Esophagus (tissue), 2 donors: ENCODE data around the gene MSI2. TPM values are rescaled to one million over a fixed set of nuclear protein-coding genes. Genes with fewer than 3 reads are reported as not detected.
"Not testable (repeated sequence)": the region's sequence is repeated elsewhere in the genome, so short reads cannot be mapped to it uniquely, and the experiment has no call there.

Experiments used
- H3K27ac ChIP-seq, 2 donors: one replicate each; pipeline ENCODE4 v1.5.1; 2013; ENCODE audit warnings: low read depth in 2 of 2, mild to moderate bottlenecking in 2 of 2, inconsistent platforms in 1 of 2, low read length in 1 of 2, moderate library complexity in 1 of 2
- H3K27me3 ChIP-seq, 2 donors: one replicate each; pipeline ENCODE4 v1.6.1; 2013; ENCODE audit warnings: low read length in 2 of 2, control low read depth in 1 of 2, mild to moderate bottlenecking in 1 of 2; ENCODE audit not compliant: insufficient read depth in 2 of 2, control insufficient read depth in 1 of 2
- H3K36me3 ChIP-seq, 2 donors: one replicate each; pipeline ENCODE4 v1.6.1; 2013; ENCODE audit warnings: low read length in 1 of 2; ENCODE audit not compliant: control insufficient read depth in 2 of 2, insufficient read depth in 2 of 2
- H3K4me1 ChIP-seq, 2 donors: one replicate each; pipeline ENCODE4 v1.6.1; 2013; ENCODE audit warnings: low read length in 1 of 2; ENCODE audit not compliant: control insufficient read depth in 2 of 2, insufficient read depth in 2 of 2
- H3K4me3 ChIP-seq, 2 donors: one replicate each; pipeline ENCODE4 v1.5.1; 2013; ENCODE audit warnings: low read length in 2 of 2, mild to moderate bottlenecking in 2 of 2, low read depth in 1 of 2, moderate library complexity in 1 of 2
- H3K9me3 ChIP-seq, 2 donors: one replicate each; pipeline ENCODE4 v1.6.1; 2013; ENCODE audit warnings: mild to moderate bottlenecking in 2 of 2, low read depth in 1 of 2, low read length in 1 of 2, moderate library complexity in 1 of 2; ENCODE audit not compliant: control insufficient read depth in 2 of 2, insufficient read depth in 1 of 2
- WGBS, 2 donors: extraction: QIAGEN DNeasy Blood & Tissue Kit; methylation state at CpG; one replicate each; pipeline ENCODE4 v1.1.7; 2013; 5-methylcytosine and 5-hydroxymethylcytosine counted together
- polyA plus RNA-seq, 2 donors: library from polyadenylated mRNA; stranded (reverse); fragments of 200-250 nt; gene quantifications; one replicate each; pipeline ENCODE4 v1.2.3, GENCODE V29; 2013
- donor health status: healthy with polysubstance abuse.
- donor health status: Bipolar disorder and iron deficiency.

MSI2 gene
- polyA plus RNA-seq, 2 donors = 7.8 to 8.2 TPM

DNA sequence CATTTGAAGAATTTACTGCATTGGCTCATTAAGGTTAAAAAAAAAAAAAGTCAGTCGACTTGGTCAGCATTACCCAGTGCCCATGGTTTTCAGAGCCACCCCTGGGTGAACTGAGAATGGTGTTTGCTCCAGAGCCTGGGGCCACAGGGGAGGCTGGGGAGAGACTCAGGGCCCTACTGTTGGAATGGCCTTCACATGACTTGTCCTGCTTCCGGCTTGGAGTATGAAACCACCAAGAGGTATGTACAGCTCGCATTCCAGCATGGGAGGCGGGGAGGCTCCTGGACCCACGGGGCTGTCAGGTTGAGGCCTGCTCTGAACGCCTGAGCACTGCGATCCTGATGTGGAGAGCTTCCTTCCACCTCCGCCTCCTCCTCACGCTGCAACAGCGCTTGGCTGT is 36.8 kb downstream of the MSI2 start:
- Histone ChIP-seq H3K36me3 (peaks cover 0 to 10% of the 10 kb centered on the region in 2 donors), H3K27ac (peak overlapping the region in 1 of 2 donors; percentile 21), H3K9me3 (no peaks in the 10 kb centered on the region), H3K4me3 (no peak overlapping the region), H3K4me1 (peaks cover 4% of the 10 kb centered on the region in 2 donors), H3K27me3 (no peaks in the 10 kb centered on the region)
- WGBS, 2 donors = 57 to 74% methylated on average over 10 of the region's 10 CpGs

- no peak overlapping the region for H3K27ac ChIP-seq
- WGBS, 2 donors = 88 to 92% methylated on average over 7 of the region's 7 CpGs
Measured at GRCh38 chr17:57294101-57294500, 37.8 kb downstream of the MSI2 start.

DNA sequence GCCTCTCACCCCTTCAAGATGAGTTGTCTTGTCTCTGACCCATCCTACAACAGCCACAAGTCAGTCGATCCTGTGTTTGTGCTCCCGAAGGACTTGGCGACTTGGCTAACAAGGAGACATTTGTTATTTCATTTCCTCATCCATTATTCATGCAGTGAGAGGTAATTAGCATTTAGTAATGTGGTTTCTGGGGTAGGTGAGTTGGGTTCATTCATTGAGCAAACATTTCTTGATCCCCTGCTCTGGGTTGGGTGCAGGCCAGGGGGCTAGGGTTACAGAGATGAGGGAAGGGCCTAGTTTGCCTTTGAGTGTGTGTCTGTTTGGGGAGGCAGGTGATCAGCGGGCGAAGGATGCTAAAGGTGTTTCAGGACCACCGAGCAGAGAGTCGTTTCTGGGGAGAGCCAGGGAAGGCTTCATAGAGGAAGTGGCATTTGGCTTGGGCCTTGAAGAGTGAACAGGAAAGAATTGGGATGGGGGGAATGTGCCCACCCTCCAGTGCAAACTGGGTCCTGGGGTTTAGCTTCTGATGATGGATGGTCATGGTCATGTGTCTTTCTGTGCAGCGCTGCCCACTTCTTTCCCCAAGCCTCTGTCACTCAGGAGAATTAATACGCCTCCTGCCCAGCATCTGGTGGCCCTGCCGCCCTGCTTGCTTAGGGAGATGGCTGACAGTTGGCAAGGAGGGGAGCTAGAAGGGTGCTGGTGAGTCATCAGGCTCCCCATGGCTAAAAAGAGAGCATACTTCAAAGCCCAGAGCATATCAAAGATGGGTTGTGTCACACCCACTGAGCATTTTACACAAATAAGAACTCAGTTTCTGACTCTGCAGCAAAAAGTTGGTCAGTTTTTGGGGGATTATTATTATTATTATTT is 38.5 kb downstream of the MSI2 start:
- WGBS, 2 donors = 76 to 79% methylated on average over 10 of the region's 10 CpGs
- H3K4me3 ChIP-seq = no peak overlapping the region
- H3K27me3 ChIP-seq = no peaks in the 10 kb centered on the region
- H3K9me3 ChIP-seq = no peaks in the 10 kb centered on the region
- H3K4me1 ChIP-seq = peaks cover 3 to 4% of the 10 kb centered on the region in 2 donors
- peaks cover 0 to 12% of the 10 kb centered on the region in 2 donors for H3K36me3 ChIP-seq
- H3K27ac ChIP-seq = no peak overlapping the region

More at GRCh38 chr17:57294101-57294500, 37.8 kb downstream of the MSI2 start:
- H3K36me3 ChIP-seq = peaks cover 0 to 10% of the 10 kb centered on the region in 2 donors
- peaks cover 3 to 4% of the 10 kb centered on the region in 2 donors for H3K4me1 ChIP-seq
- H3K27me3 ChIP-seq = no peaks in the 10 kb centered on the region
- H3K9me3 ChIP-seq = no peaks in the 10 kb centered on the region
- H3K4me3 ChIP-seq = no peak overlapping the region

- Histone ChIP-seq H3K4me3 (no peak overlapping the region), H3K27ac (no peak overlapping the region), H3K4me1 (peaks cover 3 to 4% of the 10 kb centered on the region in 2 donors), H3K36me3 (peaks cover 0 to 14% of the 10 kb centered on the region in 2 donors), H3K9me3 (no peaks in the 10 kb centered on the region), H3K27me3 (no peaks in the 10 kb centered on the region)
- 65 to 69% methylated on average over 5 of the region's 5 CpGs for WGBS, 2 donors
Measured at GRCh38 chr17:57295526-57296023, 39.3 kb downstream of the MSI2 start.

DNA sequence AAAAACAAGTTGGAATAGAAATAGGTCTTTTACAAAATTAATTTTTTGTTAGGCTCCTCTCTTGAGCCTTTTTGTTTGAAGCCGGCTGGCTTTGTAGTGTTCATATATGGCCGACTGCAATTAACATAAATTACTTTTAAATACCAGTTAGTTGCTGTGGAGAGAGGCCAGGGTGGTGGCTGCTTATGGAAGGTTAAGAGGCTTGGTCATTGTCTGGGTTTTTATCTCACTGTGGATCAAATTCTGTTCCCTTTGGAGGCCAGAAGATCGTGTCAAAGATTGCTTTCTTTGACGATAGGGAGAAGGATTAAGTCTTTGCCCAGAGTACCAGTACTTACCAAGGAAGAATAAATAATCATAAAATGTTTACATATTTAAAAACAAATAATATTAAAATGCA is 39.9 kb downstream of the MSI2 start:
- Histone ChIP-seq H3K36me3 (peaks cover 0 to 12% of the 10 kb centered on the region in 2 donors), H3K4me1 (peaks cover 3 to 4% of the 10 kb centered on the region in 2 donors), H3K27ac (no peak overlapping the region), H3K4me3 (no peak overlapping the region), H3K9me3 (no peaks in the 10 kb centered on the region), H3K27me3 (no peaks in the 10 kb centered on the region)
- 83 to 87% methylated on average over 4 of the region's 4 CpGs for WGBS, 2 donors

GRCh38 chr17:57299176-57299575 is 42.9 kb downstream of the MSI2 start:
- Histone ChIP-seq H3K27ac (no peak overlapping the region), H3K36me3 (peaks cover 0 to 10% of the 10 kb centered on the region in 2 donors), H3K4me1 (peaks cover 0 to 4% of the 10 kb centered on the region in 2 donors), H3K27me3 (no peaks in the 10 kb centered on the region), H3K9me3 (no peaks in the 10 kb centered on the region), H3K4me3 (no peak overlapping the region)
- 95 to 96% methylated on average over 7 of the region's 7 CpGs for WGBS, 2 donors

GRCh38 chr17:57300592-57300991 is 44.3 kb downstream of the MSI2 start:
- not testable (repeated sequence) for H3K4me1 ChIP-seq, H3K36me3 ChIP-seq, H3K9me3 ChIP-seq, H3K27ac ChIP-seq, H3K4me3 ChIP-seq, H3K27me3 ChIP-seq
- 92 to 95% methylated on average over 7 of the region's 7 CpGs for WGBS, 2 donors

DNA sequence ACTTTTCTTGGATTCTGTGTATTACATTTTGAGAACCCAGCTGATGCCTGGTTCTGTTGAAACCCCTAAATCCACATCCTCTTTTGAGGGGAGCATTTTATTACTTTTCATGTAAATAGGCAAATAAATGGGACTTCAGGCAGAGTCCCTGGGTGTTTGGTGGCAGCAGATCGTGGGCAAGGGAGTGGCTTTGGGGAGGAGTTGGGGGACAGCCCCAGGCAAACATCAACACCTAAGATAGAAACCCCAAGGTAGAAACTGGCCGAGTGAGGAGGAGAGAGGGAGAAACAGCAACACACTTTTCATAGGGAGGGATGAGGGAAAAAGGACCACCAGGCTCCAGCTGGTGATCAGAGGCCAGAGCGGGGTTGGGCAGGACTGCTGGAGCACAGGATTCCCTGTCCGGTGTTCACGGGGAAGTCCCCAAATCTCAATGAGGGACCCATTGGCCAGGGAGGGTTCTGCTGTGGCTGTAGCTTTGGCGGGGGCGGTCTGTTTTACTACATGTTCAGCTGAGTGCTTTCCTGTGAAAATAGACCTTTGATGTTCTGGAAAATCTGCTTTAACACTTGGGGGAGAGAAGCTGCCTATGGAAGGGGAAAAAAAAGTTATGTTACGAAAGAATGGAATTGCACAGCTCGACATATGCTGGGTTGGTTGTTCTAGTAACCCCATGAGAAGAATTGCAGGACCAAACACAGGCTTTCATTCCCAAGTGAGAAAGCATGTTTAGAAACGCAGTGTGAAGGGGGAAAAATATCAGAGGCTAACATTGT is 46.6 kb downstream of the MSI2 start:
- H3K4me1 ChIP-seq = no peaks in the 10 kb centered on the region

GRCh38 chr17:57305144-57305728 is 48.9 kb downstream of the MSI2 start:
- H3K27ac ChIP-seq = no peak overlapping the region
- 88 to 90% methylated on average over 13 of the region's 13 CpGs for WGBS, 2 donors
- H3K9me3 ChIP-seq = no peaks in the 10 kb centered on the region
- no peaks in the 10 kb centered on the region for H3K27me3 ChIP-seq
- H3K4me1 ChIP-seq = peaks cover 0 to 9% of the 10 kb centered on the region in 2 donors
- peaks cover 0 to 3% of the 10 kb centered on the region in 2 donors for H3K36me3 ChIP-seq
- no peak overlapping the region for H3K4me3 ChIP-seq

More for the DNA sequence above, 46.6 kb downstream of the MSI2 start:
- no peaks in the 10 kb centered on the region for H3K9me3 ChIP-seq
- no peak overlapping the region for H3K27ac ChIP-seq
- peaks cover 0 to 7% of the 10 kb centered on the region in 2 donors for H3K36me3 ChIP-seq
- H3K27me3 ChIP-seq = no peaks in the 10 kb centered on the region
- H3K4me3 ChIP-seq = no peak overlapping the region
- WGBS, 2 donors = 88 to 89% methylated on average over 10 of the region's 10 CpGs
